HUES48 (cell line): ENCODE data around the gene RASA3.

Source experiments
- H3K27ac ChIP-seq: one replicate; pipeline ENCODE4 v1.7.0; 2013; ENCODE audit warnings: low read depth, low read length, inconsistent platforms
- H3K27me3 ChIP-seq: 2 replicates; pipeline ENCODE4 v1.6.1; 2013; ENCODE audit warnings: mild to moderate bottlenecking, low read length; ENCODE audit not compliant: control insufficient read depth, insufficient read depth
- H3K36me3 ChIP-seq: 2 replicates; pipeline ENCODE4 v1.6.1; 2013; ENCODE audit warnings: low read length; ENCODE audit not compliant: control insufficient read depth, insufficient read depth
- H3K4me1 ChIP-seq: 2 replicates; pipeline ENCODE4 v1.6.1; 2013; ENCODE audit warnings: mild to moderate bottlenecking, low read length; ENCODE audit not compliant: control insufficient read depth, insufficient read depth
- H3K4me3 ChIP-seq: 2 replicates; pipeline ENCODE4 v1.5.1; 2013; ENCODE audit warnings: mild to moderate bottlenecking, low read depth, low read length
- H3K9ac ChIP-seq: 2 replicates; pipeline ENCODE4 v1.6.1; 2013; ENCODE audit warnings: mild to moderate bottlenecking, low read depth, low read length, moderate library complexity
- H3K9me3 ChIP-seq: 2 replicates; pipeline ENCODE4 v1.6.1; 2013; ENCODE audit warnings: low read length; ENCODE audit not compliant: control insufficient read depth, insufficient read depth

RASA3 gene

DNA sequence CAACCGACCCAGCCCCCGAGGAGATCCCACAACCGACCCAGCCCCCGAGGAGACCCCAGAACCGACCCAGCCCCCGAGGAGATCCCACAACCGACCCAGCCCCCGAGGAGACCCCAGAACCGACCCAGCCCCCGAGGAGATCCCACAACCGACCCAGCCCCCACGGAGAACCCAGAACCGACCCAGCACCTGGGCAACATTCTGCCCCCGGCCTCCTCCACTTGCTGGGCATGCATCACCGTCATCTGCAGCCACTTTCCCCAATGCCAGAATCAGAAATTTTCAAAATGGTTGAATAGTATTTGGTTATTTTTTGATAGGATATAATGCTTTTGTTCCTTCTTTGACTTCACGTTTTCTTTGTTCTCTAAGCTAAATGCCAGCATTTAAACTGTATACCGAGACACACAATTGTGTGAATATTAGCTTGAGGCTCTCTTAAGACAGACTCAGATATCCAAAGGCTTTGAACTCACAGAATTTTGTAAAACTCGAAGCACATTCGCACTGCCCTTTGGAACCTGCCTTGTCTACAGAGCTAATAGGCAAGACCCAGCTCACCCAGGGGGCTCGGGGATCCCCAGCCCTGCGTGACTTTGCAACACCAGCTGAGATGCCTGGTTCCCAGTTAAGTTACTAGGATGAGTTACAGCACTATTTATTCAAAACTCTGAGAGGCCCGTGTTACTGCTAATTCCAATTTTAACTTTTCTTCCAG lies 15.5 kb upstream of the RASA3 start:
- Histone ChIP-seq H3K4me3 (no peak overlapping the region), H3K9me3 (no peaks in the 10 kb centered on the region), H3K36me3 (no peaks in the 10 kb centered on the region), H3K9ac (no peak overlapping the region), H3K27me3 (no peaks in the 10 kb centered on the region), H3K4me1 (no peaks in the 10 kb centered on the region), H3K27ac (no peak overlapping the region)

DNA sequence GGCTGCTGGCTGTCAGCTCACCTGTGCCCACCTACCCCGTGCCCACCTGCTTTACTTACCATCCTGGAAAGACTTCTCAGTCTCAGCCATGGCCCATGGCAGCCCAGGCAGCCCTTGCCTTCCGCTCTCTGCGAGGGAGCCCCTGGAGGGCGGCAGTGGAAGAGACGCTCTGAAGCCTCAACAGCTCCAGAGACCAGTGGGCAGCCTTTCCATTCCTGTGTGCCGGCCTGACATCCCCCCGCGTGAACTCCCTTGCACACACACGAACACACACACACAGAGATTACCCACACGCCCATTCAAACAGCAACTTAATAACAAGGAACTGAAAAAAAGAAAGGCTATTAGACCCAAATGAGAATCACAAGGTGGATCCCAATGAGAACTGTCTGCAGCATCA lies 14.2 kb upstream of the RASA3 start:
- no peak overlapping the region for H3K27ac ChIP-seq
- H3K9me3 ChIP-seq: no peaks in the 10 kb centered on the region
- no peaks in the 10 kb centered on the region for H3K4me1 ChIP-seq
- H3K27me3 ChIP-seq: no peaks in the 10 kb centered on the region
- H3K9ac ChIP-seq: no peak overlapping the region
- H3K4me3 ChIP-seq: no peak overlapping the region
- no peaks in the 10 kb centered on the region for H3K36me3 ChIP-seq

DNA sequence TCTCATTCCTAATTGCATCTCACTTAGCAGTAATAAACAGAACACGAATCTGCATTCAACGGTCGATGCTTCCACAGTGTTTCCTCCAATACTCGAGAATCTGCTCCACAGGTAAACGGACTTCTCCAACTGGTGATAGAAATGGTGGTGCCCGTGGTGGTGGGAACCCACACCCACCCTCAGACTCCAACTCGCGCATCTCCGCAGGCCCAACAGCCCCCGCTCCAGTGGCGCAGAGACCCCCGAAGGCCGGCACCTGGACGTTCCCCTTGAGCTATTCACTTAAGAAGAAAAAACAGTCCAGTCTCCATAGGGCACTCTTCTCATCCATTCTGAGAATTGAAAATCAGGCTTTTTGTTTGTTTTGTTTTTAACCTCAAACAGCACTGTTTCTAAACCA lies 13.8 kb upstream of the RASA3 start:
- Histone ChIP-seq H3K27me3 (no peaks in the 10 kb centered on the region), H3K4me1 (no peaks in the 10 kb centered on the region), H3K9ac (no peak overlapping the region), H3K4me3 (no peak overlapping the region), H3K27ac (no peak overlapping the region), H3K36me3 (no peaks in the 10 kb centered on the region), H3K9me3 (no peaks in the 10 kb centered on the region)

DNA sequence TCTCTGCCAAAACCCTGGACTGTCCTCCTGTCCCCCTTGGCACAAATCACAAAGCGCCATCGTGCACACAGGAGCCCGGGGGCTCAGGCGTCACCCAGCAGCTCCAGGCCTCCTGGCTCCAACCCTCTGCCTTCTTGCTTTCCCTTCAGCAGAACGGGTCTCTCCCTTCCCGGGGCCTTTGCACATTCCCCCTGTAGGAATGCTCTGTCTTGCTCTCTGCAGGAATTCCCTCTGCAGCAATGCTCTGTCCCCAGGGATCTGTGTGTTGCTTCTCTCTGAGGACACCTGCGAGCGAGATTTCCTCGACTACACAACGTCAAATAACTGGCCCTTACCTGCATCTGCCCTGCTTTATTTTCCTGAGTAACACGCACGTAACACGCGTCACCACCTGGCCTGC lies 13.3 kb upstream of the RASA3 start:
- no peaks in the 10 kb centered on the region for H3K9me3 ChIP-seq
- H3K36me3 ChIP-seq: no peaks in the 10 kb centered on the region
- no peak overlapping the region for H3K27ac ChIP-seq
- no peaks in the 10 kb centered on the region for H3K27me3 ChIP-seq
- no peaks in the 10 kb centered on the region for H3K4me1 ChIP-seq
- no peak overlapping the region for H3K4me3 ChIP-seq
- H3K9ac ChIP-seq: no peak overlapping the region

DNA sequence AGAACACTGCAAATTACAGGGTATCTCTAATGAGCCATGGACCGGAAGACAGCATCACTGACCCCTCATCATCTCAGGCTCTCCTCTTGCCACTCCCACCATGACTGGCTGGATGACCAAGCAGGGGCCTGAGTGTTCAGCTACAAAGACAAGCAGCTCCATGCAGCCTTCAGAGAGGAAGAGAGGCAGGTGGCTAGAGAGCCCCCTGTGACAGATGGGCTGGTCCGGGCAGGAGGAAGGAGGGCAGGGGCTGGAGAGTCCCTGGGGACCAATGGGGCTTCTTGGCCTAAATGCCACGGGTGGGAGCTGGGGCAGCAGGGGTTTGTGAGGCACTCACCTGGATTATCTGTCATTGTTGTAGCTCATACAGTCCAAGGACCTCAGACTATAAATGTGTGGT lies 12.8 kb upstream of the RASA3 start:
- H3K4me3 ChIP-seq: no peak overlapping the region

DNA sequence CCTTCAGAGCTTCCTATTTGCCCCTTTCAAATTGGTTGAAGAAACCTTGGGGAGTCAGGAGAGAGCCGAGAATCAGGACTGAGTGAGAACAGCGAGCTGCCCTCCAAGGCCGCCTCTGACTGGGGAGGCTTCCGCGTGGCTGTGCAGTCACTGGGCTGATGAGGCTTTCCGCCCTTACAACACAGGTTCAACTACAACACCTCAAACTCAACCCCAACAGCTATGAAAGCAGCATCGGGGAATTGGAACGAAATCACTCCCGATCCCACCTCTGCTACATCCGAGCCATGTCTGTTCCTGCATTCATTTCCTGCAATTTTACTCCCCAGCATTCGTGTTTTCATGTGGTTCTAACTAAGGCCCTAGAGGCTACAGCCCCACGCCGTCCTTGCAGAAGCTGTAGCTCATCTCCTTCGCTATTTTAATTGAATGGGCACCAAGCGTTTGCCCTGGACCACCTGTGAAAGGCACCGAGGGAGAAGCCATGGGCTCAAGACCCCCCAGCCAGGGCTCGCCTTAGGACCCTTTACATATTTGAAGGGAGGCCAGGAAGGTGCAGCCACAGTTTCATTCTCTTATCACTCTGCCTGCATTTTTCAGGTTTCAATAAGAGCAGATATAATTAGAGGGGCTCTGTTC lies 12.3 kb upstream of the RASA3 start:
- H3K9me3 ChIP-seq: no peaks in the 10 kb centered on the region
- no peaks in the 10 kb centered on the region for H3K27me3 ChIP-seq
- no peak overlapping the region for H3K27ac ChIP-seq
- no peaks in the 10 kb centered on the region for H3K4me1 ChIP-seq
- H3K36me3 ChIP-seq: no peaks in the 10 kb centered on the region
- no peak overlapping the region for H3K9ac ChIP-seq
- H3K4me3 ChIP-seq: no peak overlapping the region

More for the DNA sequence above, 12.8 kb upstream of the RASA3 start:
- Histone ChIP-seq H3K4me1 (no peaks in the 10 kb centered on the region), H3K9ac (no peak overlapping the region), H3K36me3 (no peaks in the 10 kb centered on the region), H3K27ac (no peak overlapping the region), H3K9me3 (no peaks in the 10 kb centered on the region), H3K27me3 (no peaks in the 10 kb centered on the region)

DNA sequence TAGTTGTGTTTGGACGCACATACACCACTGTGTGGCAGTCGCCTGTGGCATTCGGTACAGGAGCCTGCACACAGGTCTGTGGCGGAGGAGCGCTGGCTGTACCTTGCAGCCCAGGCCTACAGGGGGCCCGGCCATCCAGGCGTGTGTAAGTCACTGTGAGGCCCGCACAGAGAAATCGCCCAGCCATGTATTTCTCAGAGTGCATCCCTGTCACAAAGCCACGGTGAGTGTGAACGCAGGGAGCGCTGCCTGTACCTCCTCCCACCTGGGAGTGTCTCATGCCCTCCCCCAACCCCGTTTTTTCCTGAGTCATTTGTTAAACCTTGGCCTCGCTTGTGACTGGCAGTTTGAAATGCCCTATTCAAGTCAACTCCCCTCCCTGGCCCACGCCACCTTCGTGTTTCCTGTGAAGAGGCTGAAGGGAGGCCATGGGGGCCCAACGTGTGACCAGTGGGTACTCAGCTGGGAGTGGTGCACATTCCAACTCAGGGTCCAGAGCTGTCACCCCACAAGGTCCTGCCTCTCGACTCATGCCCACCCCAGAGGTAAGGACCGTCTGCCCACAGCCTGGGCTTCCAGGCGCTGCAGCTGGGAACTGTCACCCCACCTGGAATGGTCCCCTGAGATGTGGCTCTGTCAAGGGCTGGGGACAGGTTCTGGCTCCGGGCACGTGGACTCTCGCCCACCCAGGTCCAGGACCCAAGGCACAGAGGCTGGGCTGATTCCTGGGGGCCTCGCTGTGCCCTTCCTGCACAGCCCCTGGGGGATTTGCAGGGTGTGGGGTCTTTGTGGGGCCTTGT lies 11.6 kb upstream of the RASA3 start:
- no peak overlapping the region for H3K9ac ChIP-seq
- H3K27ac ChIP-seq: no peak overlapping the region
- H3K36me3 ChIP-seq: no peaks in the 10 kb centered on the region
- no peak overlapping the region for H3K4me3 ChIP-seq
- H3K9me3 ChIP-seq: no peaks in the 10 kb centered on the region
- H3K27me3 ChIP-seq: no peaks in the 10 kb centered on the region
- no peaks in the 10 kb centered on the region for H3K4me1 ChIP-seq

DNA sequence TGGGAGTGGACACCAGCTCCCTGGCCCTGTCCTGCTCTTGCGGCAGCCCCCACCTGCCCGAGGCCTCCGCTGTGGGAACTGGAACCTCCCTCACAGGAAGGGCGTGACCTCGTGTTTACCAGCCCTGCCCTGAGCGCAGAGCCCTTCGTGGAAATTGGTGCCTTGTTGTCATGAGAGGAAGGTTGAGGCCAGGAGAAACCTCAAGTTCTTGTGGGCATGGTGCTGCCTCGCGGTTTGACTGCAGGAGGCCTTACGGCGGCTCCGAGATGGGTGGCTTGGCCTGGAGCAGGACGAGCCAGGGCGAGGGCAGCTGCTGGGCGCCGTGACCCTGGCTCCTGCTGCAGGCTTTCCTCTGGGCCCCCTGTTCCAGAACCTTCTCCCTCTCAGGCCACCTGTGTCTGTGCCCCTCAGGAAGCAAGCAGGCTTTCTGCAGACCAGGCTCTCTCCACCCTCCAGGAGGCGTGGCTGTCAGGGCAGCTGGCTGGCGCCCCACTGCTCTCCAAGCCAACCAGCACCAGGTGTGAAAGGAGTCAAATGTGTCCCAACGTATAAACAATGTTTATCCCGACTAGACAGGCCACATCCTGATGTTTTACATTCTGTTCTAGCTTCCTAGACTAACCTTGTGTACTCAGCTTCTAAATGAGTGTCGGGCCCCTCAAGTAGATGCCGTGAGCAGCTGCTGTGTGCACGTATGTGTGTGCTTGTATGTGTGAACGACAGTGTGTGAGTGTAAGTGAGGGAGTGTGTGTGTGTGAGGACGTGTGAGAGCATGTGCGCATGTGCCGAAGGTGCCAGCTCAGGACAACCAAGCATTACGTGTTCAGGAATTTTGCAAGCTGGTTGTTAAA lies 10.4 kb upstream of the RASA3 start:
- no peaks in the 10 kb centered on the region for H3K4me1 ChIP-seq
- no peak overlapping the region for H3K9ac ChIP-seq
- H3K4me3 ChIP-seq: no peak overlapping the region
- no peak overlapping the region for H3K27ac ChIP-seq
- no peaks in the 10 kb centered on the region for H3K9me3 ChIP-seq
- no peaks in the 10 kb centered on the region for H3K36me3 ChIP-seq
- no peaks in the 10 kb centered on the region for H3K27me3 ChIP-seq

DNA sequence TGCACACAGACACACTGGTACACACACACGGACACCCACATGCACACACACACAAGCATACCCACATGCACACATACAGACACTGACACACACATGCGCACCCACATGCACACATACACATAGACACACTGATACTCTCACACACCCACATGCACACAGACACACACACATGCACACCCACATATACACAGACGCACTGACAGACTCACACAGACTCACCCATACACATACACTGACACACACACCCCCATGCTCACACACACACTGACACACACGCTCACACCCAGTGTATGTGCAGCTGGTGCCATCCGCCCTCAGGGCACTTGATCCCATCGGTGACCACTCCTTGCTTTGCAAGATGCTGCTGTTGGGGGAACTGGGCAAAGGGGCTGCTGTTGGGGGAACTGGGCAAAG lies 9.7 kb upstream of the RASA3 start:
- Histone ChIP-seq H3K27me3 (no peaks in the 10 kb centered on the region), H3K36me3 (no peaks in the 10 kb centered on the region), H3K9ac (no peak overlapping the region), H3K4me3 (no peak overlapping the region), H3K4me1 (no peaks in the 10 kb centered on the region), H3K27ac (no peak overlapping the region), H3K9me3 (no peaks in the 10 kb centered on the region)

DNA sequence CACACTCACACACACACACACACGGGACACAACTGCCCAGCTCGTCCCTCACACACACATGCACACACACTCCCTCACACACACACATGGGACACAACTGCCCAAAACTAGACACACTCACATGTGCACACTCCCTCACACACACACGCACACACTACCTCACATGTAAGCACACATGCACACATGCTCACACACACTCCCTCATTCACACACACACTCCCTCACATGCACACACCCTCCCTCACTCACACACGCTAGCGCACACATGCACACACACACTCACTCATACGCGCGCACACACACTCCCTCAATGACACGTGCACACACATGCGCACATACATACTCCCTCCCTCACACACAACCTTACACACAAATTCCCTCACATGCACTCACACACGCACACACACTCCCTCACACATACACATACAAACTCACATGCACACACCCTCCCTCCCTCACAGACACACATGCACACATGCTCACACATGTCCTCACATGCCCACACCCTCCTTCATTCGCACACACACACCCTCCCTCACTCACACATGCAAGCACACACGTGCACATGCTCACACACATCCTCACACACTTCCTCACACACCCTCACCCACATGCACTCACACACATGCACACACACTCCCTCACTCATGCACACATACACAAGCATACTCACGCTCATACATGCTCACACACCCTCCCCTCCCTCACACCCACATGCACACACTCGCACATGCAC lies 9.0 kb upstream of the RASA3 start:
- Histone ChIP-seq H3K4me3 (no peak overlapping the region), H3K9me3 (no peaks in the 10 kb centered on the region), H3K4me1 (no peaks in the 10 kb centered on the region), H3K27me3 (no peaks in the 10 kb centered on the region), H3K36me3 (no peaks in the 10 kb centered on the region), H3K27ac (no peak overlapping the region), H3K9ac (no peak overlapping the region)
